GM10248 (cell line): Measurements from ENCODE around the gene RBM26.
A peak's percentile ranks its signal among the peaks of the same experiment; 100 is the strongest.

ENCODE experiments used
- CTCF ChIA-PET: fragments of 300-600 bp; sonication (Branson Sonifier 250); formaldehyde crosslinking; extraction: SDS; loops from one replicate; lab custom pipeline; 2021; ENCODE audit warnings: antibody characterized with exemption; lab: Yijun Ruan, JAX
- POLR2A ChIA-PET: fragments of 350-650 bp; sonication (Branson Sonifier 250); formaldehyde crosslinking; extraction: SDS; loops from one replicate; lab custom pipeline; 2020; ENCODE audit warnings: antibody characterized with exemption; lab: Yijun Ruan, JAX
- DNase-seq: peaks from one replicate; pipeline ENCODE4 v3.0.0; 2012; ENCODE audit errors: extremely low spot score
- TF ChIP-seq, protein P1 (sequence below): IDR thresholded peaks from 2 replicates; pipeline ENCODE4 v1.5.1; 2012; ENCODE audit warnings: mild to moderate bottlenecking, low read depth; ENCODE audit errors: extremely low read depth, missing control alignments, control extremely low read depth

RBM26 gene

DNA sequence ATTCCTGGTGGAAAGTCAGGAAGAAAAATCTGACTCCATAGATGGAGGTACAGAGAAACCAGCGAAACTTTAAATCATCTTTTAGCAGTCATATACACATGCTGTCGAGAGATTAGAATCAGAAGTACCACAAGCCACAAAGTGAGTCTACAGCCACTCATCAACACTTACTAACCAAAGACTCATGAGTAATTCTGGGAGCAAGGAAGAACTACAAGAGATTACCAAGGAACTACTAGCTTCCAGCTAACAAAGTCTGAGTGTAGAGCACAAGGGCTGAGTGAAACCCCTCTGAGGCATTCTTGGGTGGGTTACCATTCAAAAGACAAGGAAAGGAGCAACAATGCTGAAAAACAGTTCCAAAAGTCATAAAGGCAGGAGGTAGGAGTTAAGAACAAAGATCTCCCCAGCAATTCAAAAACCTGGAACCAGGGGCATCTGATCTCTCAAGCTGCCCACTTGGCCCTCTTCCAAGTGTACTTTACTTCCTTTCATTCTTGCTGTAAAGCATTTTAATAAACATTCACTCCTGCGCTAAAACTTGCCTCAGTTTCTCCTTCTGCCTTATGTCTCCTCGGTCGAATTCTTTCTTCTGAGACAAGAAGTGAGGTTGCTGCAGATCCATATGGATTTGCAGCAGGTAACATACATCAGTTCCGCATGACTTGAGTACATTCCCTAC is 13.0 kb downstream of the RBM26 start:
- DNase-seq, result no peak
- TF ChIP-seq, protein P1, sequence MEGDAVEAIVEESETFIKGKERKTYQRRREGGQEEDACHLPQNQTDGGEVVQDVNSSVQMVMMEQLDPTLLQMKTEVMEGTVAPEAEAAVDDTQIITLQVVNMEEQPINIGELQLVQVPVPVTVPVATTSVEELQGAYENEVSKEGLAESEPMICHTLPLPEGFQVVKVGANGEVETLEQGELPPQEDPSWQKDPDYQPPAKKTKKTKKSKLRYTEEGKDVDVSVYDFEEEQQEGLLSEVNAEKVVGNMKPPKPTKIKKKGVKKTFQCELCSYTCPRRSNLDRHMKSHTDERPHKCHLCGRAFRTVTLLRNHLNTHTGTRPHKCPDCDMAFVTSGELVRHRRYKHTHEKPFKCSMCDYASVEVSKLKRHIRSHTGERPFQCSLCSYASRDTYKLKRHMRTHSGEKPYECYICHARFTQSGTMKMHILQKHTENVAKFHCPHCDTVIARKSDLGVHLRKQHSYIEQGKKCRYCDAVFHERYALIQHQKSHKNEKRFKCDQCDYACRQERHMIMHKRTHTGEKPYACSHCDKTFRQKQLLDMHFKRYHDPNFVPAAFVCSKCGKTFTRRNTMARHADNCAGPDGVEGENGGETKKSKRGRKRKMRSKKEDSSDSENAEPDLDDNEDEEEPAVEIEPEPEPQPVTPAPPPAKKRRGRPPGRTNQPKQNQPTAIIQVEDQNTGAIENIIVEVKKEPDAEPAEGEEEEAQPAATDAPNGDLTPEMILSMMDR, result no peak
- CTCF ChIA-PET, result interaction anchor here (1.0 to 5.9 kb wide), 8 partner anchors 9 to 143 kb away, joined by 3 to 53 read pairs (median 3); partner anchors contain the start of gene RBM26
- POLR2A ChIA-PET, result interaction anchor here (1.0 kb wide), 1 partner anchor 13 kb away, joined by 4 read pairs; the partner anchor contains the start of gene RBM26

DNA sequence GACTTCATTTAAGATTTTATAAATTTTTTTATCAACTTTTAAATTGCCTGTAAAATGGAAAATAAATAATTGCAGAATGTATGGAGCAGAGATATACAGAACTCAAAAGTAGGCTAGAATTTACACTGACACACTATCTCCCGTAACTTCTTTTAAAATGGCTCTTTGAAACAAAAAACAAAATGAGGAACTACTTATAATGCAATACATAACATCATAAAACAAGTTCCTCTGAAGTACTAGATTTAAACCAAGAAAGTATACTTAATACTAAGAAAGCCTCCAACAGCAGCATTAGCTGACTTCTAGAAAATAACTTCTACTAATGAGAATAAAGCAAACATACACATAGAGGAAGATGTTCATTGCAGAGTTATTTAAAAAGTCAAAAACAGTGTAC is 17.0 kb downstream of the RBM26 start:
- TF ChIP-seq, protein P1, result no peak
- CTCF ChIA-PET, result no interaction called here
- DNase-seq, result no peak
- POLR2A ChIA-PET, result no interaction called here

DNA sequence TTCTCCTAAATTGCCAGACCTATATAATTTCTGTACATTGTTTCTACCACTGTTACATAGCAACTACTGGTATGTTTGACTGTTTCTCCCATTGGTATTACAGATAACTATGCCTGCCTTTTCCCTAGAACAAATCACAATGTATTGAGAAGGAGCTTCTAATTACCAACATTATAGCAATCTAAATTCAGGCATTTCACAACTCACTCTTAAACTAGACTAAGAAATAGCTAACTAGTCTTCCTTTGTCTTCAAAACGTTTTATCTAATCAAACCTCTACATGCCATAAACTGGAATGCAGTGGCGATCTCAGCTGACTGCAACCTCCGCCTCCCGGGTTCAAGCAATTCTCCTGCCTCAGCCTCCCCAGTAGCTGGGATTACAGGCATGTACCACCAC is 18.2 kb downstream of the RBM26 start:
- POLR2A ChIA-PET, result no interaction called here
- no peak for DNase-seq
- TF ChIP-seq, protein P1, result no peak
- CTCF ChIA-PET, result interaction anchor here (1.0 to 1.1 kb wide), 3 partner anchors 9 to 14 kb away, joined by 3 to 4 read pairs (median 3); no protein-coding TSS in a partner anchor

DNA sequence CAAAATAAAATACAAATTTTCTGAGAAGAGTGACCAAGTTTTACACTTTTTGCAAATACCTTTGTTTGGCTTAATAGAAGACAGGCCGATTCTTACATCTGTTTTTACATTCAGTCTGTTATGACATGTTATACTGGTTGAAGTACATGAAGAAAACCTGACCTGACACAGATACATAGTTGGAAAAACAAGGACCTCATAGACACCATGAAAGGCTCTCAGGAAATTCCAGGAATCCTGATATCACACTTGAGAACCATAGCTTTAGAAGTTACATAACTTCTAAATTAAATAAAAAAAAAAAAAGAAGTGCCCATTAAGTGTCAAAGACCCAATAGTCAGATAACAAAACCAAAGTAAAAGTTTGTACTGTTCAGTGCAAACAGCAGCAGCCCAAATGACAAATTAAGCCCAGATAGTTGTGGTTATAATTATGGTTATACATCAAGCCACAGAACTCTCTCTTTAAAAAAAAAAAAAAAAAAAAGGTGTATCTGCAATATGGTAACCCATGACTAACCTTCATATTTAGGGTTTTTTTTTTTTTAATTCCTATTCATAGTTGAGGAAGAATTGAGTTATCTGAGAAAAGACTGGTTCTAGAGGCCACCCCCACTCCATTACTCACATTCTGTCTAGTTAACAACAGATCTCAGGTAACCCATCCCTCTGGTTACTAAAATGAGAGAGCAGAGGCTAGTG is 19.8 kb downstream of the RBM26 start:
- ChIA-PET POLR2A (no interaction called here), CTCF (interaction anchor here (1.0 to 1.3 kb wide), 2 partner anchors 12 to 19 kb away, joined by 4 read pairs; no protein-coding TSS in a partner anchor)
- TF ChIP-seq, protein P1, result no peak
- no peak for DNase-seq

DNA sequence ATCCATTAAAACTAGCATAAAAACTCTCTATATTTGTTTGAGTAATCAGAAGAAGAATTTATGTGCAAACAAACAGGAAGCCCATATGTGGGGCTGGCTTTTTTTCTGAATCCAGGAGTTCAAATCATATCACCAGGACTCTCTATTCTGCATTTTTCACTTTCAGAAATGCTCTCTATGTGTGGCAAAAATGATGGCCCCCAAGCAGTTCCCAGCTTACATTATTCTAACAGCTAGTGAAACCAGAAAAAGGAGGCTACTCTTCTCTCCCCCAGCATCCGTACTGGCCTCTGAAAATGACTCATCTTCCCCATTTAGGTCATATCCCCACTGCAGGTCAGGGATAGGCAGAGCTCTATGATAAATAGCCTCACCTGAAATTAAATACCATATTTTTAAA is 20.4 kb downstream of the RBM26 start:
- TF ChIP-seq, protein P1, result no peak
- CTCF ChIA-PET, result interaction anchor here (1.0 to 1.3 kb wide), 2 partner anchors 13 to 19 kb away, joined by 4 read pairs; no protein-coding TSS in a partner anchor
- POLR2A ChIA-PET, result no interaction called here
- peak; percentile 53 for DNase-seq

DNA sequence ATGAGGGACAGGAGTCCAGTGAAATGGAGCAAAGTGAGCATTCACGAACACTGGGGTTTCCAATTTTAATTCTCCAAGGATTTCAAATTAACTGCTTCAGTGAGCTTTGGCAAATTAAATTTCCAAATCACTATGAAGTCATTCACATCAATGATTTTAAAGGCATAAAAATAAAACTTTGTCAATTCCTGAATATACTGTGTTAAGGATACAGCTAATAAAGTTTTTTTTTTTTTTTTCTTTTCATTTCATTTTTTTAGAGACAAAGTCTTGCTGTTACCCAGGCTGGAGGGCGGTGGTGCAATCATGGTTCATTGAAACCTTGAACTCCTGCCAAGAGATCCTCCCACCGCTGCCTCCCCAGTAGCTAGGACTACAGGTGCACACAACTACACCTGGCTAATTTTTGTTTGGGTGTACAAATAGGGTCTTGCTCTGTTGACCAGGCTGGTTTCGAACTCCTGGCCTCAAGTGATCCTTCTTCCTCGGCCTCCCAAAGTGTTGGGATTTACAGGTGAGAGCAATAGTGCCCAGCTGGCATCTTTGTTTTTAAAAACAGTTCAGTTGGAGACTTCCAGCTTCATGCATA is 21.9 kb downstream of the RBM26 start:
- POLR2A ChIA-PET, result no interaction called here
- no peak for DNase-seq
- TF ChIP-seq, protein P1, result no peak
- CTCF ChIA-PET, result interaction anchor here (0.9 to 1.1 kb wide), 2 partner anchors 9 to 10 kb away, joined by 3 read pairs; no protein-coding TSS in a partner anchor
